Naive thymus-derived CD4-positive, alpha-beta T cell (primary cell): ENCODE data around the gene FARP1. TPM values are rescaled to one million over a fixed set of nuclear protein-coding genes. Genes with fewer than 3 reads are reported as not detected.

Experiments used
- ATAC-seq: fragments of 150-1000 bp; cut with Tn5 transposase; 2 replicates; pipeline ENCODE4 v1.10.0; 2021; ENCODE audit warnings: mild to moderate bottlenecking, moderate library complexity
- CTCF ChIA-PET: fragments of 350-600 bp; sonication (Branson Sonifier 250); formaldehyde crosslinking; loops from one replicate; lab custom pipeline; 2021; ENCODE audit warnings: antibody characterized with exemption; lab: Charles Lee
- POLR2A ChIA-PET: fragments of 350-600 bp; sonication (Branson Sonifier 250); formaldehyde crosslinking; loops from one replicate; lab custom pipeline; 2021; ENCODE audit warnings: antibody characterized with exemption, inconsistent platforms; lab: Charles Lee
- DNase-seq, 9 donors: peaks; one replicate each; pipeline versions ENCODE4 v3.0.0 to v3.0.0-alpha.2; 2020 to 2022; ENCODE audit warnings: mixed read lengths in 1 of 9
- H3K27ac ChIP-seq: one replicate; pipeline ENCODE4 v1.7.0; 2013; ENCODE audit warnings: mild to moderate bottlenecking, low read depth, low read length, moderate library complexity
- H3K27me3 ChIP-seq, 2 donors: one replicate each; pipeline ENCODE4 v1.7.0; 2013; ENCODE audit warnings: low read length in 2 of 2, mild to moderate bottlenecking in 2 of 2, moderate library complexity in 2 of 2; ENCODE audit not compliant: control insufficient read depth in 2 of 2, insufficient read depth in 2 of 2
- H3K36me3 ChIP-seq, 3 experiments: 1 replicate in 2 of 3; 2 replicates in 1 of 3; pipeline ENCODE4 v1.7.0; 2013; ENCODE audit warnings: low read length in 3 of 3, mild to moderate bottlenecking in 3 of 3, moderate library complexity in 1 of 3; ENCODE audit not compliant: insufficient read depth in 3 of 3, control insufficient read depth in 2 of 3
- H3K4me1 ChIP-seq, 2 donors: one replicate each; pipeline ENCODE4 v1.7.0; 2013; ENCODE audit warnings: low read length in 2 of 2, mild to moderate bottlenecking in 2 of 2, moderate library complexity in 1 of 2; ENCODE audit not compliant: control insufficient read depth in 2 of 2, insufficient read depth in 2 of 2
- H3K4me3 ChIP-seq: 2 replicates; pipeline ENCODE4 v1.7.0; 2013; ENCODE audit warnings: mild to moderate bottlenecking, low read length
- H3K9me3 ChIP-seq, 3 experiments: 1 replicate in 2 of 3; 2 replicates in 1 of 3; pipeline ENCODE4 v1.7.0; 2013; ENCODE audit warnings: low read length in 3 of 3; ENCODE audit not compliant: control insufficient read depth in 2 of 3
- H3K27ac Mint-ChIP-seq, 9 donors: one replicate each; pipeline ENCODE4 v1.8.0; 2020 to 2022; ENCODE audit warnings: mixed read lengths in 9 of 9, mild to moderate bottlenecking in 8 of 9, moderate library complexity in 5 of 9, inconsistent platforms in 2 of 9
- H3K27me3 Mint-ChIP-seq, 5 donors: one replicate each; pipeline ENCODE4 v1.8.0; 2021 to 2022; ENCODE audit warnings: mixed read lengths in 5 of 5, mild to moderate bottlenecking in 1 of 5
- H3K36me3 Mint-ChIP-seq, 5 donors: one replicate each; pipeline ENCODE4 v1.8.0; 2020 to 2022; ENCODE audit warnings: mixed read lengths in 5 of 5, mild to moderate bottlenecking in 3 of 5, inconsistent platforms in 1 of 5
- H3K4me1 Mint-ChIP-seq, 7 donors: one replicate each; pipeline ENCODE4 v1.8.0; 2020 to 2022; ENCODE audit warnings: mixed read lengths in 7 of 7, mild to moderate bottlenecking in 3 of 7, inconsistent platforms in 1 of 7
- H3K4me3 Mint-ChIP-seq, 10 donors: one replicate each; pipeline ENCODE4 v1.8.0; 2020 to 2022; ENCODE audit warnings: mild to moderate bottlenecking in 10 of 10, mixed read lengths in 10 of 10, moderate library complexity in 6 of 10, inconsistent platforms in 2 of 10
- H3K9me3 Mint-ChIP-seq, 11 donors: one replicate each; pipeline ENCODE4 v1.8.0; 2020 to 2022; ENCODE audit warnings: mixed read lengths in 11 of 11, mild to moderate bottlenecking in 4 of 11, inconsistent platforms in 1 of 11, moderate library complexity in 1 of 11
- intact Hi-C, 2 donors: fragments of 100-400 bp; cut with micrococcal nuclease; formaldehyde crosslinking; loops; one replicate each; pipeline ENCODE4 v1.15.1; 2023
- polyA plus RNA-seq, 2 donors: library from polyadenylated mRNA; unstranded; fragments of 300-500 nt; fragmentation: Illumina TruSeq; gene quantifications; one replicate each; pipeline ENCODE4 v1.2.3, GENCODE V29; 2021
- total RNA-seq, 6 experiments: library from RNA in 5 of 6; stranded (reverse) in 5 of 6; gene quantifications; 1 replicate in 5 of 6; 2 replicates in 1 of 6; pipeline ENCODE4 v1.2.3 and lab custom pipeline; 2021 to 2026

Gene FARP1
- total and polyA plus RNA-seq, 7 experiments from 2014 or later: 0.19 to 1.1 (median 0.60) TPM

DNA sequence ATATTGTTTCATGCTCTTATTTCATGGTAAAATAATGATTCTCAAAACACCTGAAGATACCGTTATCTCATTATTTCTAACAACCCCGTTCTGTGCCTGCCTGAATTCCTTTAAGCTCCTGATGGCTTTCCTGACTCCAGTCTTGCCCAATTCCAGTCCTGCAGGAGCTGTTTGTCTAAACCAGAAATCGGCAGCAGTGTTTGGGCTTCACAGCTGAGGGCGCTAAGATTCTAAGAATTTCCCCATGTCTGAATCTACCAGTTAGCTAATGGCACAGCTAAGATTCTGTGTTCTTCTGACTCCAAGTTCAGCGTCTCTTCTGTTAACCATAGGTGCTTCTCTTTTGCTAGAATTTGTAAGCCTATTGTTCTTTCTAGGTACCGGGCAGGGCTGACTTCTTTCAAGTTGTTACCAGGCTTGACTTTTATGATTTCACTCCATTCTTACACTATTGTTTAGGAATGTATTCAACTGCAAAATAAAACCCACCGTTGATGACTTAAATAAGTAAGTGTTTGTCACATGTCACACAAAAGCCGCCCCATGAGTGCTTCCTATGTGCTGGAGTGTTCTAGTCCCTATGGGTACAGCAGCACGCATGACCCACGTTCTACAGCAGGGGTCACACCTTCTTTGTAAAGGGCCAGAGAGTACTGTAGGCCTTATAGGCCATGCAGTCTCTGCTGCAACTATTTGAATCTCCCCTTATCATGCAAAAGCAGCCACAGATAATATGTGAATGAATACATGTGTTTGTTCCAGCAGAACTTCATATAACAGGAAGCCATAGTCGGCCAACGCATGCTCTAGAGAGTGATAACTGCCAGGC is 202.4 kb downstream of the FARP1 start:
- H3K27ac ChIP-seq: no peak overlapping the region
- no peaks in the 10 kb centered on the region for H3K4me1 ChIP-seq
- CTCF ChIA-PET: no interaction called here
- H3K4me3 ChIP-seq: no peak overlapping the region
- Mint-ChIP-seq H3K4me1 (peaks cover 0 to under 1% (median 0%) of the 10 kb centered on the region in 7 donors), H3K27ac (no peak overlapping the region), H3K9me3 (peaks cover 0 to 1% (median 0%) of the 10 kb centered on the region in 11 donors), H3K27me3 (peaks cover 0 to 19% (median 8%) of the 10 kb centered on the region in 5 donors), H3K4me3 (no peak overlapping the region), H3K36me3 (no peaks in the 10 kb centered on the region)
- H3K36me3 ChIP-seq: no peaks in the 10 kb centered on the region
- no peak for ATAC-seq
- intact Hi-C loops: loop anchor here (1.0 to 5.0 kb wide), 2 partner anchors 307 to 328 kb away; no protein-coding TSS in a partner anchor
- H3K9me3 ChIP-seq: no peaks in the 10 kb centered on the region
- H3K27me3 ChIP-seq: no peaks in the 10 kb centered on the region
- POLR2A ChIA-PET: no interaction called here
- DNase-seq: peak in 1 of 9 donors; percentile 8

DNA sequence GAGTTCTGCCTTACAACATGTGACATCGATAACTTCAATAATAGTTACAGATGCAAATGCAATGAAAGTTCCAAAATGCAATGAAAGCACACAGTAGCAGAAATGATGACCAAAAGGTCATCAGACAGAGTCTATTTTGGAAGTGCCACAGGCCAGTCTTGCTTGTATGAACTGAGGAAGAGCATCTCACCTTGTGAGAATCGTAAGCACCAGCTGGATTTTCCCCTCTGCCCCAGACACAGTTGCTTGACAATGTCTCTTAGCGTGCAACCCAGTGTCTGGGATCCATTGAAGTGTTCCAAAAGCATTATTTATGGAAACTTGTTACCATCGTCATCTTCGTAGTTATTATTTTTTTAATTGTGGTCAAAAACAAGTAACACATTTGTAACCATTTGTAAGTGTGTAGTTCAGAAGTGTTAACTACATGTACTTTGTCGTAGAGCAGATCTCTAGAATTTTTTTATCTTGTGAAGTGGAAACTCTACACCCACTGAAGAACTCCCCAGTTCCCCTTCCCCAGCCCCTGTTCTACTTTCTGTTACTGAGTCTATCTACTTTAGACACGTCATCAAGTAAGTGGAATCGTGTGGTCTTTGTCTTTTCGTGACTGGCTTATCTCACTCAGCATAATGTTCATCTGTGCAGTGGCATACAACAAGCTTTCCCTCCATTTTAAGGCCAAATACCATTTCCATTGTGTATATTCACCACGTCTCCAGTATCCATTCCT is 204.2 kb downstream of the FARP1 start:
- no peak for DNase-seq
- intact Hi-C loops: loop anchor here in 1 of 2 donors (5.0 kb wide), 1 partner anchor 305 kb away; no protein-coding TSS in a partner anchor
- H3K36me3 ChIP-seq: no peaks in the 10 kb centered on the region
- ATAC-seq: no peak
- ChIA-PET CTCF (no interaction called here), POLR2A (no interaction called here)
- H3K27me3 ChIP-seq: no peaks in the 10 kb centered on the region
- no peak overlapping the region for H3K27ac ChIP-seq
- H3K4me1 Mint-ChIP-seq: peaks cover 0 to 2% (median 0%) of the 10 kb centered on the region in 7 donors
- no peaks in the 10 kb centered on the region for H3K9me3 ChIP-seq
- peaks cover 0 to 7% (median 4%) of the 10 kb centered on the region in 5 donors for H3K27me3 Mint-ChIP-seq
- no peaks in the 10 kb centered on the region for H3K36me3 Mint-ChIP-seq
- H3K27ac Mint-ChIP-seq: no peak overlapping the region
- no peak overlapping the region for H3K4me3 Mint-ChIP-seq
- peaks cover 0 to 3% (median 0%) of the 10 kb centered on the region in 11 donors for H3K9me3 Mint-ChIP-seq
- H3K4me1 ChIP-seq: no peaks in the 10 kb centered on the region
- H3K4me3 ChIP-seq: no peak overlapping the region

- Histone ChIP-seq H3K27ac (no peak overlapping the region), H3K4me1 (no peaks in the 10 kb centered on the region), H3K27me3 (no peaks in the 10 kb centered on the region), H3K4me3 (no peak overlapping the region), H3K36me3 (no peaks in the 10 kb centered on the region), H3K9me3 (no peaks in the 10 kb centered on the region)
- ChIA-PET POLR2A (no interaction called here), CTCF (no interaction called here)
- intact Hi-C loops: loop anchor here in 1 of 2 donors (5.0 kb wide), 1 partner anchor 305 kb away; no protein-coding TSS in a partner anchor
- no peak overlapping the region for H3K27ac Mint-ChIP-seq
- H3K27me3 Mint-ChIP-seq: peaks cover 0 to 8% (median 4%) of the 10 kb centered on the region in 5 donors
- peaks cover 0 to 3% (median 0%) of the 10 kb centered on the region in 11 donors for H3K9me3 Mint-ChIP-seq
- DNase-seq (no peak), ATAC-seq (no peak)
- peaks cover 0 to 2% (median 0%) of the 10 kb centered on the region in 7 donors for H3K4me1 Mint-ChIP-seq
- no peaks in the 10 kb centered on the region for H3K36me3 Mint-ChIP-seq
- no peak overlapping the region for H3K4me3 Mint-ChIP-seq
These were observed 204.9 kb downstream of the FARP1 start for GRCh38 chr13:98347756-98348155.

GRCh38 chr13:98348466-98349200 is 205.7 kb downstream of the FARP1 start:
- ChIA-PET POLR2A (no interaction called here), CTCF (no interaction called here)
- no peaks in the 10 kb centered on the region for H3K36me3 Mint-ChIP-seq
- intact Hi-C loops: loop anchor here in 1 of 2 donors (5.0 kb wide), 1 partner anchor 304 kb away; no protein-coding TSS in a partner anchor
- peaks cover 0 to 3% (median 0%) of the 10 kb centered on the region in 11 donors for H3K9me3 Mint-ChIP-seq
- H3K4me1 ChIP-seq: no peaks in the 10 kb centered on the region
- H3K27me3 ChIP-seq: no peaks in the 10 kb centered on the region
- peaks cover 0 to 4% (median 0%) of the 10 kb centered on the region in 5 donors for H3K27me3 Mint-ChIP-seq
- peaks cover 0 to 2% (median 0%) of the 10 kb centered on the region in 7 donors for H3K4me1 Mint-ChIP-seq
- no peak overlapping the region for H3K27ac Mint-ChIP-seq
- ATAC-seq (no peak), DNase-seq (no peak)
- H3K9me3 ChIP-seq: no peaks in the 10 kb centered on the region
- H3K27ac ChIP-seq: no peak overlapping the region
- H3K4me3 ChIP-seq: no peak overlapping the region
- no peaks in the 10 kb centered on the region for H3K36me3 ChIP-seq
- H3K4me3 Mint-ChIP-seq: no peak overlapping the region

GRCh38 chr13:98349731-98350305 is 206.9 kb downstream of the FARP1 start:
- peaks cover 0 to 3% (median 0%) of the 10 kb centered on the region in 11 donors for H3K9me3 Mint-ChIP-seq
- no peak overlapping the region for H3K27ac Mint-ChIP-seq
- Histone ChIP-seq H3K9me3 (no peaks in the 10 kb centered on the region), H3K36me3 (no peaks in the 10 kb centered on the region), H3K4me3 (no peak overlapping the region), H3K4me1 (no peaks in the 10 kb centered on the region), H3K27me3 (no peaks in the 10 kb centered on the region), H3K27ac (no peak overlapping the region)
- no peaks in the 10 kb centered on the region for H3K36me3 Mint-ChIP-seq
- ATAC-seq: no peak
- peaks cover 0 to 4% (median 0%) of the 10 kb centered on the region in 5 donors for H3K27me3 Mint-ChIP-seq
- ChIA-PET POLR2A (no interaction called here), CTCF (no interaction called here)
- intact Hi-C loops: loop anchor here in 1 of 2 donors (5.0 kb wide), 1 partner anchor 302 kb away; no protein-coding TSS in a partner anchor
- H3K4me3 Mint-ChIP-seq: no peak overlapping the region
- peaks cover 0 to 2% (median 0%) of the 10 kb centered on the region in 7 donors for H3K4me1 Mint-ChIP-seq
- DNase-seq: no peak

DNA sequence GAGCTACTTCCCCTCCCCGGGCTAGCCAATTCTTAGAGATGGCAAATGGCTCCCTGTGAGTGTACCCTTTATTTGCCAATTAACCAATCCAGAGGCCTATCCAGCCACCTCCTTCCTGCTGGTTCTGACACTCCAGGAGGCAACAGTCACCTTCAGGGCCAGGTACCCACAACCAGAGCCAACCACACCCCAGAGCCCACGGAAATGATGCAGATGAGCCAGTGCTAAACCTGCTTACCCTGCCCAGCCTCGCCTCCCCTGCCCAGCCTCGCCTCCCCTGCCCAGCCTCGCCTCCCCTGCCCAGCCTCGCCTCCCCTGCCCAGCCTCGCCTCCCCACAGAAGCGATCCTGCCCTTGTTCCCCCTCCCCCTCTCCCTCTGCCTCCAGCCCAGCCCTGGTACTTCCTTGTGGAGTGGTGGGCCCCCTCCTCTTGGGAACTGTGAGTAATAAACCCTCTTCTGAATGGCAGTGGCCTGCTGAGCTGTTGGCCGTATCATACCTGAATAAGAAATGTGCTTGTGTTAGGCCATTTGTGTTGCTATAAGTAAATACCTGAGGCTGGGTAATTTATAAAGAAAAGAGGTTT is 207.9 kb downstream of the FARP1 start:
- POLR2A ChIA-PET: no interaction called here
- CTCF ChIA-PET: no interaction called here
- H3K4me3 ChIP-seq: no peak overlapping the region
- no peaks in the 10 kb centered on the region for H3K36me3 Mint-ChIP-seq
- no peaks in the 10 kb centered on the region for H3K36me3 ChIP-seq
- peaks cover 0 to 3% (median 0%) of the 10 kb centered on the region in 11 donors for H3K9me3 Mint-ChIP-seq
- H3K4me1 Mint-ChIP-seq: peaks cover 0 to 2% (median 0%) of the 10 kb centered on the region in 7 donors
- H3K4me3 Mint-ChIP-seq: no peak overlapping the region
- H3K27ac Mint-ChIP-seq: no peak overlapping the region
- no peak for DNase-seq
- peaks cover 0 to 4% (median 0%) of the 10 kb centered on the region in 5 donors for H3K27me3 Mint-ChIP-seq
- intact Hi-C loops: no loop called here
- no peak for ATAC-seq
- no peaks in the 10 kb centered on the region for H3K4me1 ChIP-seq
- H3K9me3 ChIP-seq: no peaks in the 10 kb centered on the region
- no peak overlapping the region for H3K27ac ChIP-seq
- no peaks in the 10 kb centered on the region for H3K27me3 ChIP-seq
